Prostate gland (tissue), 2 donors: Measurements from ENCODE around the gene TCP10L. TPM values are rescaled to one million over a fixed set of nuclear protein-coding genes. Genes with fewer than 3 reads are reported as not detected.
A peak's percentile ranks its signal among the peaks of the same experiment; 100 is the strongest.
"Not testable (repeated sequence)": the region's sequence is repeated elsewhere in the genome, so short reads cannot be mapped to it uniquely, and the experiment has no call there.

Experiments
- DNase-seq: peaks from one replicate; pipeline ENCODE4 v3.0.0-alpha.2; 2019; ENCODE audit warnings: low spot score
- H3K27ac ChIP-seq, 2 donors: fragments of 200-600 bp; sonication (generic); 2 replicates each; pipeline ENCODE4 v1.5.1; 2017 to 2019
- H3K27me3 ChIP-seq: fragments of 200-600 bp; sonication (generic); replicated peaks from 2 replicates; pipeline ENCODE4 v1.5.1; 2019; ENCODE audit not compliant: insufficient read depth
- H3K36me3 ChIP-seq, 2 donors: fragments of 200-600 bp; sonication (generic); 1 replicate in 1 of 2; 2 replicates in 1 of 2; pipeline versions ENCODE4 v1.5.1 to v1.8.1; 2017 to 2019
- H3K4me1 ChIP-seq: fragments of 200-600 bp; sonication (generic); replicated peaks from 2 replicates; pipeline ENCODE4 v1.5.1; 2019
- H3K4me3 ChIP-seq, 2 donors: fragments of 200-600 bp; sonication (generic); 2 replicates each; pipeline ENCODE4 v1.5.1; 2017 to 2019
- H3K9me3 ChIP-seq: fragments of 200-600 bp; sonication (generic); 2 replicates; pipeline ENCODE4 v1.5.1; 2017
- POLR2A ChIP-seq: fragments of 450-650 bp; IDR thresholded peaks from one replicate; pipeline ENCODE4 v1.6.1; 2016; ENCODE audit warnings: antibody characterized with exemption, mild to moderate bottlenecking
- POLR2AphosphoS5 ChIP-seq: sonication (generic); formaldehyde crosslinking; IDR thresholded peaks from one replicate; pipeline ENCODE4 v1.6.1; 2017; ENCODE audit warnings: antibody characterized with exemption
- WGBS: methylation state at CpG from one replicate; pipeline ENCODE4 v1.1.5; 2018; 5-methylcytosine and 5-hydroxymethylcytosine counted together
- intact Hi-C: fragments of 100-400 bp; cut with DNase I; formaldehyde crosslinking; loops from one replicate; pipeline ENCODE4 v1.14.2; 2022
- total RNA-seq, 2 donors: library from RNA; depleted of rRNA; stranded (reverse); fragments of >200 nt; gene quantifications; one replicate each; pipeline ENCODE4 v1.1.0, GENCODE V29; 2016
- TF ChIP-seq, protein P1 (sequence below), 4 experiments: fragments of 200-600 bp in 2 of 4; fragments of 450-650 bp in 2 of 4; sonication (generic) in 2 of 4; IDR thresholded peaks; 1 replicate in 3 of 4; 2 replicates in 1 of 4; pipeline ENCODE4 v1.5.1; 2016 to 2019; ENCODE audit warnings: antibody characterized with exemption in 4 of 4, mild to moderate bottlenecking in 2 of 4, moderate library complexity in 2 of 4

The TCP10L gene
- total RNA-seq, 2 donors from 2014 or later = 1.9 to 17.8 TPM

DNA sequence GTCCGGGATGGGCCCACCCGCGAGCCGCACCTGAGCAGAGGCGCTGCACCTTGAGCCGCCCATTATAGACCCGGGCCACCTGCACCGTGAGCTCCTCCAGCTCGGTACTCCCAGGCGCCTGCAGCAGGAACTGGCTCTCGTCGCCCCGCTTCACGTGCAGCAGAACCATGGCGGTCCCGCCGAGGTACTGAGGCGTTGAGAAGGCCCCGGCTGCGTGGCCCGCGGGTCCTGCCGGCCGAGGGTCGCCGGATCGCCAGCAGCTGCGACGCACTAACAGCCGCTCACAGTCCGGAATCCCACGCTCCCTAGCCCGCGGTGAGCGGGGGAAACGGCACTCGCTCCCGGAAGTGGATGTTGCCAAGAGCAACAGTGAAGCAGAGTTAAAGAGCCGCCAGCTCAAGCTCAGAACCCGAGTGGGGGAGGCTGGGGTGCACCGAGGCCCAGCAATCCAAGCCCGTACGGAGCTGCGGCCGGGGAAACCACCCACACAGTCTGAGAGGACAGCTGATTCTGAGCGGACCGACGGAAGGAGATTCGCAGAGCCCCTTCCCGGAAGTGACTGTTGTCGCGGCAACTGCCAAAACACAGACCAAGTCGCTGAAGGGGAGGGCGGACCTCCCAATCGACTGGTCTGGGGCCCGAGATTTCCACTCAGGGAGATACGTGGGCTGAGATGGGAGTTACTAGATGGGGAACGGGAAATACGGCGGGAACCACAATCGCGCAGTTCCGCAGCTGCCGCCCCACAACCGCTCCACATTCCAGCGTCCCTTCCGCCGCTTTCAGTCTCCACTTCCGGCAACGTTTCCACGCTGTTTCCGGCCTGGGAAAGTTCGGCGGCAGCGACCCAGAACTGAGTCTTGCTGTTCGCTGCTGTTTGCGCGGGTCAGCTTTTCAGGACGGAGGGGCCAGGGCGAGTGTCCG lies 27.0 kb upstream of the TCP10L start, which contains the start of gene CFAP298:
CFAP298 (minus strand) TSS at position 303 of the 924 bp plus-strand sequence; CDS start at position 169, 134 bp downstream.
- Histone ChIP-seq H3K4me1 (peaks cover 4% of the 10 kb centered on the region), H3K9me3 (no peaks in the 10 kb centered on the region), H3K27ac (peak within 1 kb of the TSS; percentile 86 to 95), H3K4me3 (peak within 1 kb of the TSS; percentile 61), H3K27me3 (no peaks in the 10 kb centered on the region), H3K36me3 (no peaks in the 10 kb centered on the region)
- peak; percentile 81 for DNase-seq
- TF ChIP-seq, protein P1, sequence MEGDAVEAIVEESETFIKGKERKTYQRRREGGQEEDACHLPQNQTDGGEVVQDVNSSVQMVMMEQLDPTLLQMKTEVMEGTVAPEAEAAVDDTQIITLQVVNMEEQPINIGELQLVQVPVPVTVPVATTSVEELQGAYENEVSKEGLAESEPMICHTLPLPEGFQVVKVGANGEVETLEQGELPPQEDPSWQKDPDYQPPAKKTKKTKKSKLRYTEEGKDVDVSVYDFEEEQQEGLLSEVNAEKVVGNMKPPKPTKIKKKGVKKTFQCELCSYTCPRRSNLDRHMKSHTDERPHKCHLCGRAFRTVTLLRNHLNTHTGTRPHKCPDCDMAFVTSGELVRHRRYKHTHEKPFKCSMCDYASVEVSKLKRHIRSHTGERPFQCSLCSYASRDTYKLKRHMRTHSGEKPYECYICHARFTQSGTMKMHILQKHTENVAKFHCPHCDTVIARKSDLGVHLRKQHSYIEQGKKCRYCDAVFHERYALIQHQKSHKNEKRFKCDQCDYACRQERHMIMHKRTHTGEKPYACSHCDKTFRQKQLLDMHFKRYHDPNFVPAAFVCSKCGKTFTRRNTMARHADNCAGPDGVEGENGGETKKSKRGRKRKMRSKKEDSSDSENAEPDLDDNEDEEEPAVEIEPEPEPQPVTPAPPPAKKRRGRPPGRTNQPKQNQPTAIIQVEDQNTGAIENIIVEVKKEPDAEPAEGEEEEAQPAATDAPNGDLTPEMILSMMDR (IDR thresholded peaks at IDR 0.05) = no peak
- TF ChIP-seq POLR2AphosphoS5 (peak; percentile 73), POLR2A (no peak)
- intact Hi-C loops = no loop called here
- under 1% methylated on average over 72 of the region's 81 CpGs for whole genome bisulfite sequencing

DNA sequence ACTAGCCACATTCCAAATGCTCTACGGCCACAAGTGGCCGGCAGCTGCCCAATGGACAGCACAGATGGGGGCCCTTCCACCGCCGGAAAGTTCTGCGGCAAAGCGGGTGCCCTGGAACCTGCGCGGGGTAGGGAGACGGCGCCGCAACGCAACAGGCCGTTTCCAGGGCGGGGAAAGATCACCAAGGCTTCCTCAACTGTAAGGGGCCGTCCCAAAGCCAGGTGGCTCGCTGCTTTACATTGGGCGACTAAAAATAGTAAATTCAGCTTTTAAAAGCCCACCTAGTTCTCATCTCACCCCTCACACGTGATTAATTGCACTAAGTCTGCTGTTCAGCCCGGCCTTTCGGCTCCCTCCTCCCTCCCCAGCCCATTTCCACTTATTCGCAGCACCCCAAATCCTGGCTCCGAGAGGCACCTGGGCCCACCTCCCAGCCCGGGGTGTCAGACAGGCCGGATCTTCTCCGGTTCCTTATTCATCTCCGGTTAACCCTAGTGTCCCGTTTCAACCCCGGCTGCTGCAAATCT lies 26.2 kb upstream of the TCP10L start:
- Histone ChIP-seq H3K27ac (peak overlapping the region; percentile 86 to 95), H3K9me3 (no peaks in the 10 kb centered on the region), H3K4me3 (peak overlapping the region; percentile 61), H3K4me1 (peaks cover 4% of the 10 kb centered on the region), H3K36me3 (no peaks in the 10 kb centered on the region), H3K27me3 (no peaks in the 10 kb centered on the region)
- TF ChIP-seq, protein P1 (IDR thresholded peaks at IDR 0.05) = no peak
- TF ChIP-seq POLR2AphosphoS5 (no peak), POLR2A (no peak)
- WGBS = under 1% methylated on average over 28 of the region's 28 CpGs
- intact Hi-C loops = no loop called here
- DNase-seq = peak; percentile 17

DNA sequence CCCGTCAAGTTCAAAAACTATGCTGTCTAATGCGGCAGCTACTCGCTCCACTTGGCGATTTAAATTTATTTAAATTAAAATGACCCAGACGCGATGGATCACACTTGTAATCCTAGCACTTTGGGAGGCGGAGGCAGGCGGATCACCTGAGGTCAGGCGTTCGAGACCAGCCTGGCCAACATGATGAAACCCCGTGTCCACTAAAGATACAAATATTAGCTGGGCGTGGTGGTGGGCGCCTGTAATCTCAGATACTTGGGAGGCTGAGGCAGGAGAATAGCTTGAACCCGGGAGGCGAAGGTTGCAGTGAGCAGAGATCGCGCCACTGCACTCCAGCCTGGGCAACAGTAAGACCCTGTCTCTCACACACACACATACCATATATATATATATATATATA lies 25.6 kb upstream of the TCP10L start:
- H3K27me3 ChIP-seq, H3K27ac ChIP-seq, H3K4me1 ChIP-seq, intact Hi-C loops, DNase-seq, H3K36me3 ChIP-seq, H3K9me3 ChIP-seq: not testable (repeated sequence)
- WGBS = 77% methylated on average over 17 of the region's 17 CpGs
- H3K4me3 ChIP-seq = peak overlapping the region; percentile 61

DNA sequence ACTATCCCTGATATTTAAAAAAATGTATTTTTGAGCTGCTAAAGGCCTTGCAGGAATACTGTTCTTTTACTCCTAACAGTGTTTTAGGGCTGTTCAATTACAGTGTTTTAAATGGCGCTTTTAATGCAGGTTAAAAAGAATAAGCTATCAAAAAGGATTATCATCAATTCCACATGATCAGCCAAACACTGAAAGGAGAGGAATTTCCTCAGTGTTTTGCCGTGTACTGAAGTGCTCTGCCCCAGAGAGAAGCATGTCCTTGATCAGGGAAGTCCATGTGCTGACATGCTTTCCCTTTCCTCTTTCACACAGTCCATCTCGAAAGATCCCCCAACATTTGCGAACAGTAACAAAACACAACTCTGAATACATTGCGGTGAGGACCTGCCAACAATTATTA lies 23.5 kb upstream of the TCP10L start:
- Histone ChIP-seq H3K27ac (no peak overlapping the region), H3K36me3 (peaks cover 2 to 5% of the 10 kb centered on the region in 2 donors), H3K4me1 (peaks cover 4% of the 10 kb centered on the region), H3K9me3 (no peaks in the 10 kb centered on the region), H3K27me3 (no peaks in the 10 kb centered on the region), H3K4me3 (no peak overlapping the region)
- intact Hi-C loops = no loop called here
- TF ChIP-seq, protein P1 (IDR thresholded peaks at IDR 0.05) = no peak
- no peak for TF ChIP-seq POLR2AphosphoS5
- TF ChIP-seq POLR2A = no peak
- WGBS = 88% methylated on average over 5 of the region's 5 CpGs
- DNase-seq = no peak

DNA sequence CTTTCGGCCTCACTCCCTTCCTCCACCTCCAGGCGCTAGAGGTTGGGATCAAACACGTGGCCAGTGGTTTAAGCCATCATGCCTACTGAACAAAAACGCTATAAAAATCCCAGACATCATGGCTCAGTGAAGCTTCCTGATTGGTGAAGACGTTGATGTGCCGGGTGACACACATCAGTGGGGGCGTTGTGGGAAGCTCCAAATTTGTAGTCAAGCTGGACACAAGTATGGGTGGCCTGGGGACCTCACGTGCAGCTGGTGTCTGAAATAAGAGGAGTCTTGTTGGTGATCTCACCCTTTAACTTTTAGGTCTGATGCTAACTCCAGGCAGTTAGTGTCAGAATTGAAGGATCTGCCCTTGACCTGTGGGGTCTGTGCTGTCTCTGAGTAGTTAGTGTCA lies 20.1 kb upstream of the TCP10L start:
- no peaks in the 10 kb centered on the region for H3K27me3 ChIP-seq
- intact Hi-C loops = no loop called here
- H3K4me1 ChIP-seq = no peaks in the 10 kb centered on the region
- no peak for DNase-seq
- TF ChIP-seq POLR2AphosphoS5 = no peak
- no peak for TF ChIP-seq POLR2A
- TF ChIP-seq, protein P1 (IDR thresholded peaks at IDR 0.05) = no peak
- H3K36me3 ChIP-seq = peaks cover 5 to 17% of the 10 kb centered on the region in 2 donors
- H3K9me3 ChIP-seq = no peaks in the 10 kb centered on the region
- 84% methylated on average over 8 of the region's 8 CpGs for WGBS
- no peak overlapping the region for H3K27ac ChIP-seq
- H3K4me3 ChIP-seq = no peak overlapping the region
